CD4-positive, CD25-positive, alpha-beta regulatory T cell (primary cell): ENCODE measurements around the gene ALKBH3. TPM values are rescaled to one million over a fixed set of nuclear protein-coding genes. Genes with fewer than 3 reads are reported as not detected.

ENCODE experiments used
- ATAC-seq, 2 donors: fragments of 150-1000 bp; cut with Tn5 transposase; one replicate each; pipeline ENCODE4 v1.10.0; 2021; ENCODE audit warnings: low read depth in 2 of 2, moderate number of reproducible peaks in 2 of 2, moderate library complexity in 1 of 2
- DNase-seq, 3 donors: peaks; one replicate each; pipeline versions ENCODE4 v3.0.0 to v3.0.0-alpha.2; 2012 to 2022; ENCODE audit warnings: mixed read lengths in 1 of 3
- H3K27ac ChIP-seq: one replicate; pipeline ENCODE4 v1.7.0; 2013; ENCODE audit warnings: mild to moderate bottlenecking, low read length; ENCODE audit not compliant: insufficient read depth, poor library complexity, severe bottlenecking
- H3K27me3 ChIP-seq: one replicate; pipeline ENCODE4 v1.7.0; 2013; ENCODE audit warnings: low read length; ENCODE audit not compliant: control insufficient read depth, insufficient read depth
- H3K36me3 ChIP-seq: one replicate; pipeline ENCODE4 v1.7.0; 2013; ENCODE audit warnings: mild to moderate bottlenecking, low read length, moderate library complexity; ENCODE audit not compliant: control insufficient read depth, insufficient read depth
- H3K4me1 ChIP-seq: 2 replicates; pipeline ENCODE4 v1.7.0; 2013; ENCODE audit warnings: mild to moderate bottlenecking, low read length; ENCODE audit not compliant: insufficient read depth, control insufficient read depth, poor library complexity, severe bottlenecking
- H3K4me3 ChIP-seq: one replicate; pipeline ENCODE4 v1.7.0; 2013; ENCODE audit warnings: low read depth, mild to moderate bottlenecking, low read length, moderate library complexity
- H3K9me3 ChIP-seq, 2 experiments: 1 replicate in 1 of 2; 2 replicates in 1 of 2; pipeline ENCODE4 v1.7.0; 2013; ENCODE audit warnings: low read length in 2 of 2, mild to moderate bottlenecking in 1 of 2, moderate library complexity in 1 of 2; ENCODE audit not compliant: control insufficient read depth in 2 of 2
- H3K27ac Mint-ChIP-seq, 3 donors: one replicate each; pipeline ENCODE4 v1.8.0; 2020 to 2022; ENCODE audit warnings: mild to moderate bottlenecking in 3 of 3, mixed read lengths in 3 of 3, moderate library complexity in 2 of 3
- H3K27me3 Mint-ChIP-seq: one replicate; pipeline ENCODE4 v1.8.0; 2022; ENCODE audit warnings: mild to moderate bottlenecking, mixed read lengths
- H3K36me3 Mint-ChIP-seq: one replicate; pipeline ENCODE4 v1.8.0; 2020; ENCODE audit warnings: mixed read lengths
- H3K4me1 Mint-ChIP-seq, 4 donors: one replicate each; pipeline ENCODE4 v1.8.0; 2020 to 2022; ENCODE audit warnings: mixed read lengths in 4 of 4, mild to moderate bottlenecking in 1 of 4
- H3K4me3 Mint-ChIP-seq, 4 donors: one replicate each; pipeline ENCODE4 v1.8.0; 2020 to 2022; ENCODE audit warnings: mild to moderate bottlenecking in 4 of 4, mixed read lengths in 4 of 4, moderate library complexity in 3 of 4
- H3K9me3 Mint-ChIP-seq, 7 donors: one replicate each; pipeline ENCODE4 v1.8.0; 2020 to 2022; ENCODE audit warnings: mixed read lengths in 7 of 7, mild to moderate bottlenecking in 3 of 7, moderate library complexity in 2 of 7
- polyA plus RNA-seq, 4 donors: library from polyadenylated mRNA; unstranded; fragments of 300-500 nt; fragmentation: Illumina TruSeq; gene quantifications; one replicate each; pipeline ENCODE4 v1.2.3, GENCODE V29; 2021
- total RNA-seq: library from RNA; stranded (reverse); gene quantifications from one replicate; pipeline ENCODE4 v1.2.3, GENCODE V29; 2022

ALKBH3 gene
- total and polyA plus RNA-seq, 5 donors from 2014 or later, result 17.4 to 49.7 (median 35.4) TPM

- H3K27me3 ChIP-seq, result no peaks in the 10 kb centered on the region
- ATAC-seq, result no peak
- no peak overlapping the region for H3K27ac ChIP-seq
- H3K36me3 ChIP-seq, result peaks cover 39% of the 10 kb centered on the region
- Mint-ChIP-seq H3K27me3 (no peaks in the 10 kb centered on the region), H3K36me3 (peaks cover 15% of the 10 kb centered on the region), H3K9me3 (no peaks in the 10 kb centered on the region), H3K27ac (peak overlapping the region in 1 of 3 donors; percentile 23), H3K4me1 (no peaks in the 10 kb centered on the region), H3K4me3 (no peak overlapping the region)
- DNase-seq, result no peak
- no peak overlapping the region for H3K4me3 ChIP-seq
- no peaks in the 10 kb centered on the region for H3K4me1 ChIP-seq
- no peaks in the 10 kb centered on the region for H3K9me3 ChIP-seq
Measured at GRCh38 chr11:43923406-43924111, 42.9 kb downstream of the ALKBH3 start.

GRCh38 chr11:43924112-43924855, 43.7 kb downstream of the ALKBH3 start:
- H3K27ac Mint-ChIP-seq, result no peak overlapping the region
- peaks cover 15% of the 10 kb centered on the region for H3K36me3 Mint-ChIP-seq
- H3K4me3 ChIP-seq, result no peak overlapping the region
- DNase-seq (no peak), ATAC-seq (no peak)
- peaks cover 33% of the 10 kb centered on the region for H3K36me3 ChIP-seq
- H3K27ac ChIP-seq, result no peak overlapping the region
- no peaks in the 10 kb centered on the region for H3K9me3 ChIP-seq
- H3K4me1 ChIP-seq, result no peaks in the 10 kb centered on the region
- no peaks in the 10 kb centered on the region for H3K27me3 ChIP-seq
- H3K4me3 Mint-ChIP-seq, result no peak overlapping the region
- no peaks in the 10 kb centered on the region for H3K4me1 Mint-ChIP-seq
- no peaks in the 10 kb centered on the region for H3K27me3 Mint-ChIP-seq
- H3K9me3 Mint-ChIP-seq, result no peaks in the 10 kb centered on the region

GRCh38 chr11:43925063-43925931, 44.7 kb downstream of the ALKBH3 start:
- Mint-ChIP-seq H3K27me3 (no peaks in the 10 kb centered on the region), H3K36me3 (peaks cover 7% of the 10 kb centered on the region), H3K4me1 (peaks cover 0 to 4% (median under 1%) of the 10 kb centered on the region in 4 donors), H3K4me3 (no peak overlapping the region), H3K27ac (no peak overlapping the region), H3K9me3 (no peaks in the 10 kb centered on the region)
- Histone ChIP-seq H3K9me3 (no peaks in the 10 kb centered on the region), H3K36me3 (peaks cover 24% of the 10 kb centered on the region), H3K4me3 (no peak overlapping the region), H3K27ac (no peak overlapping the region), H3K4me1 (no peaks in the 10 kb centered on the region), H3K27me3 (no peaks in the 10 kb centered on the region)
- ATAC-seq, result no peak
- DNase-seq, result no peak

- Histone ChIP-seq H3K36me3 (peaks cover 16% of the 10 kb centered on the region), H3K4me3 (no peak overlapping the region), H3K9me3 (no peaks in the 10 kb centered on the region), H3K4me1 (no peaks in the 10 kb centered on the region), H3K27me3 (no peaks in the 10 kb centered on the region), H3K27ac (no peak overlapping the region)
- ATAC-seq, result no peak
- Mint-ChIP-seq H3K9me3 (no peaks in the 10 kb centered on the region), H3K27ac (no peak overlapping the region), H3K36me3 (peaks cover 2% of the 10 kb centered on the region), H3K4me3 (no peak overlapping the region), H3K4me1 (peaks cover 0 to 6% (median 2%) of the 10 kb centered on the region in 4 donors), H3K27me3 (no peaks in the 10 kb centered on the region)
- DNase-seq, result no peak
Measured at GRCh38 chr11:43925932-43926505, 45.4 kb downstream of the ALKBH3 start.

GRCh38 chr11:43927070-43927469, 46.4 kb downstream of the ALKBH3 start:
- H3K4me3 Mint-ChIP-seq, result no peak overlapping the region
- H3K27ac Mint-ChIP-seq, result no peak overlapping the region
- H3K27ac ChIP-seq, result no peak overlapping the region

GRCh38 chr11:43927925-43928707, 47.5 kb downstream of the ALKBH3 start:
- ATAC-seq, result no peak
- H3K27ac Mint-ChIP-seq, result peak overlapping the region in 2 of 3 donors; percentile 9 to 78
- H3K36me3 Mint-ChIP-seq, result no peaks in the 10 kb centered on the region

More at GRCh38 chr11:43927070-43927469, 46.4 kb downstream of the ALKBH3 start:
- no peak for DNase-seq
- H3K4me1 Mint-ChIP-seq, result peaks cover 0 to 6% (median 2%) of the 10 kb centered on the region in 4 donors
- H3K9me3 Mint-ChIP-seq, result no peaks in the 10 kb centered on the region
- no peaks in the 10 kb centered on the region for H3K36me3 Mint-ChIP-seq
- Histone ChIP-seq H3K9me3 (no peaks in the 10 kb centered on the region), H3K4me1 (no peaks in the 10 kb centered on the region), H3K4me3 (no peak overlapping the region), H3K27me3 (no peaks in the 10 kb centered on the region), H3K36me3 (peaks cover 6% of the 10 kb centered on the region)
- H3K27me3 Mint-ChIP-seq, result no peaks in the 10 kb centered on the region
- no peak for ATAC-seq

GRCh38 chr11:43928721-43929120, 48.1 kb downstream of the ALKBH3 start:
- H3K4me3 ChIP-seq, result no peak overlapping the region
- H3K27me3 Mint-ChIP-seq, result no peaks in the 10 kb centered on the region
- ATAC-seq, result no peak
- H3K9me3 ChIP-seq, result no peaks in the 10 kb centered on the region
- no peaks in the 10 kb centered on the region for H3K27me3 ChIP-seq
- peaks cover 0 to 6% (median 2%) of the 10 kb centered on the region in 4 donors for H3K4me1 Mint-ChIP-seq
- no peak overlapping the region for H3K4me3 Mint-ChIP-seq
- no peak overlapping the region for H3K27ac ChIP-seq
- no peaks in the 10 kb centered on the region for H3K36me3 Mint-ChIP-seq
- no peak for DNase-seq
- H3K27ac Mint-ChIP-seq, result peak overlapping the region in 1 of 3 donors; percentile 9
- H3K4me1 ChIP-seq, result no peaks in the 10 kb centered on the region
- H3K9me3 Mint-ChIP-seq, result no peaks in the 10 kb centered on the region
- H3K36me3 ChIP-seq, result no peaks in the 10 kb centered on the region

More at GRCh38 chr11:43927925-43928707, 47.5 kb downstream of the ALKBH3 start:
- Histone ChIP-seq H3K4me3 (no peak overlapping the region), H3K27me3 (no peaks in the 10 kb centered on the region), H3K4me1 (no peaks in the 10 kb centered on the region), H3K27ac (no peak overlapping the region), H3K36me3 (no peaks in the 10 kb centered on the region), H3K9me3 (no peaks in the 10 kb centered on the region)
- no peaks in the 10 kb centered on the region for H3K9me3 Mint-ChIP-seq
- peaks cover 0 to 6% (median 2%) of the 10 kb centered on the region in 4 donors for H3K4me1 Mint-ChIP-seq
- no peaks in the 10 kb centered on the region for H3K27me3 Mint-ChIP-seq
- H3K4me3 Mint-ChIP-seq, result no peak overlapping the region
- DNase-seq, result no peak
